NCI-H1930 (cell line): ENCODE data around the gene KIF5C.

ENCODE experiments used
- DNase-seq, 2 experiments: peaks; one replicate each; lab custom pipeline; 2025; lab: John Stamatoyannopoulos, UW

The KIF5C gene

DNA sequence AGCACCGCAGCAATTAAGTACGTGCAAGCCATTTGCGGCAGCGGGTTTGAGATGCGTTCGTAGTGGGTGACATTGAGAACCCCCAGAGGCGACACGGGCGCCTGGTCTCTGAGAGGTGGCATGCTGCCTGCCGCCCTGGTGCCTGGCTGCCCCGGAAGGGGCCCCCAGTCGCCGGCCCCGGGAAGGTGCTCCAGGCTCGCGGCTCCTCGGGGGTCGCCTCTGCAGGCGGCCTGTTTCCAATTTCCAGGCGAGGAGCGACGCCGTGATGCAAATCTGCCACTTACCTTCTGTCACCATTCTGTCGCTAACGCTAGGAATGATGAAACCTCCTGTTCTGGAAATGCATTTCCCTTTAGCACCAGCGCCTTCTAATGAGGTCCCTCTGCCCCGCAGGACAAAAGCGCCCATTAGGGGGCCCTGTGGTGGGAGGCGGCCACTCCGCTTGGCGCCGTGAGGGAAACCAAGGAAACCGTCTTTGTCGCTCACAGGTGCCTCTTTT, 13.0 kb downstream of the KIF5C start:
- DNase-seq: no peak

DNA sequence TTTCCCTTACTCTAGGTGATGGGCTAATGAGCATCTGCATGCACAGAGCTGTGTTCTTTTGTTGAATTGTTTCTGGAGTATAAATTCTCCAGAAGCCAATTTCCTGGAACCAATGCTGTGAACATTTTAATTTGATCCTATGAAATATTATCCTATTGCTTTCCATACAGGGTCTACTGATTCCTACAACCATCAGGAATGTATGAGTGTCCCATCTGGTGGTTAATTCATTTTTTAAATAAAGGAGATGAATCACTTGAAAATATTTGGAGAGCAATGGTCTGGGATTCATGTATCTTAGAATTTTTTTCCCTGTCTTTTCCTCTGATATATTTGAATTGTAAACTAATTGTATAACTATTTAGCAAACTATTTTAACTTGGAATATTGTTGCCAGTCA, 14.0 kb downstream of the KIF5C start:
- DNase-seq: no peak

DNA sequence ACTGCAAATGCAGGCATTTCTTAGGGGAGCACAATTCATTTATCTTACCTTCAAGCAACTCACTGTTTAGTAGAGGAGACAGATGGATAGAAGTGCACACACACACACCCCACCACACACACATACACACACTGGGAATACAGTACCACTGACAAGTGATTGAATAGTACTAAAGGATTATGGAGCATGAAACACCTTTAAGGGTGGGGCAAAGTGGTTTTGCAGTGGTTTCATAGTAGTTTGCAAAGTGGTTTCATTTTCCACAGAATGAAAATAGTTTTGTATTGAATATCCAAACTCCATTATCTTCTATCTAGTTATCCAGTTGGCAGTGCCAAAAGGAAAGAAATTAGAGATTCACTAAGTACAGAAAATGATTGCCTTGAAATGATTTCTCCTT, 18.9 kb downstream of the KIF5C start:
- DNase-seq: no peak

DNA sequence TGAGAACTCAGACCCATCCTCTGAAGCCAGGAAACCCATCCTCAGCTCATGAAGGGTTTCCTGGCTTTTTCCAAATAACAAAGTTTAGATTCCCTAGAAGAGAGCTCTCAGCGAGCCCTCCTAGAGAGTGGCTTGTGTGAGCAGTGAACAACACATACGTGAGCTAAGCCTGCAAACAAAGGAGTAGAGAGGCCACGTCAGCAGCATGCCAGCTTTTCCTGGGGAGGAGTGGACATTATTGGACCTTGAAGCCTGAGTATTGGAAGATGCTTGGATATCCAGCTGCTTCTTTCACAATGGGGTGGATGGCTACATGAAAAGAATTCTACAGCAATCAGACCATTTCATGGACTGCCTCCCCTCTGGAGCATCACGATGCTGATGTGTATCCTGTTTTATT, 21.1 kb downstream of the KIF5C start:
- DNase-seq: no peak

DNA sequence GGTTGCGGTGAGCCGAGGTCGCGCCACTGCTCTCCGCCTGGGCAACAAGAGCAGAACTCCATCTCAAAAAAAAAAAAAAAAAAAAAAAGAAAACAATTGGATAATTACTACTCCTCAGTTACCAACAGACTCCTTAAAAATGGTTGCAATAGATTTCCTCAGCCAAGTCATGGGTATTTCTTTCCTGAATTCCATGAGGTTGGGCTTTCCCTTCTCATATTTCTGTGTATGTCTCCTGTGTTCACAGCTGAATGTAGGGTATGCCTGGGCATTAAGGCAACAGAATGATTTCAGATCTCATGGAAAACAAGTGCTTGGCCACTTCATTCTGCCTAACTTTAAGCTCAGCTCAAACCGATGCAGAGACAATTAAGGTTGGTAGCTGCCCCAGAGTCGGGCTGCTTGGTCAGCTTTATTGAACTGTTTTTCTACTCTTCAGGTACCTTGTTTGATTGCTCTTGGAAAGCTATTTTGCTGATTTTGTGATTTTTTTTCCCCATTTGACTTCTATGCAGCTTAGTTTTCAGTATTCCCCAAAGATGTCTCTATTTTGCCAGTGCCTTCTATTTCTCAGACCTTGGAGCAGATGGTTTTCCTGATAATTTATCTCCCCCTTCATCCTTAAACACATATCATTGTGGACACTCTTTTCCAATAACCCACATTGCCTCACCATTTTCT, 24.8 kb downstream of the KIF5C start:
- no peak for DNase-seq

DNA sequence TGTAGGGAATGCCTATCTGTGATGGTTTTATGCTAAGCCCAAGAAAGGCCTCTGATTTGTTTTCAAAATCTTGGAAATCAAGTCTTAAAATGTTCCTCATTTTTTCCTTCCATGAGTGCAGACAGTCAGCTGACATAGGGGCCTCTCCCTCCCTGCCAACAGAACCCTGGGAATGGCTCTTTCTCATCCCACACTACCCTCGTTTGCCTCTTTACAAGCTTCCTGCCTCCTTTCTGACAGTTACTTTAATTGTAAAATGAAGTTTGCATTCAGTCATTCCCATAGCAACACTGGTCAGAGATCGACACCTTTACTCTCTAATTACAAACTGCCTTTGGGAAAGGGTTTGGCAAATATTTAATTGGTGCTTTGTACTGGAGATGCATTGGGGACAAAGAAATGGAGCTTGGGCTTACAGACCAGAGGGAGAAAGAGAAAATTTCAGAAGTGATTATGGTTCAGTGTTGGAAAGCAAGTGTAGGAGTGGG, 25.4 kb downstream of the KIF5C start:
- DNase-seq: peak; percentile 27 to 35

DNA sequence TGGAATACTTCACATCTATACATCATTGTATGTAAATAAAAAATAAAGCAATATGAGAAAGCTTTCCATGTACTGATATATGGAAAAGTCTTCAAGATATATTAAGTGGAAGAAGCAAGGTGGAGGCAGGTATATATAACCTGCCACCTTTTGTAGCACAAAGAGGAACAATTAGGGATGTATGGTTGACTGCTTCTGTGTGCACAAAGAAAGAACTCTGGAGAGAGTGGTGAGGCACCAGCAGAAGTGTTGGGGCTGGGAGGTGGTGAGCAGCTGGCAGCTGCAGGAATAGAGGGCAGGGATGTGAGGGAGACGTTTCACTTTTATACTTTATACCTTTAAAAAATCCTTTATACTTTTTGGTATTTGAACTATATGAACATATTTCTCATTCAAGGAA, 26.1 kb downstream of the KIF5C start:
- DNase-seq: no peak

DNA sequence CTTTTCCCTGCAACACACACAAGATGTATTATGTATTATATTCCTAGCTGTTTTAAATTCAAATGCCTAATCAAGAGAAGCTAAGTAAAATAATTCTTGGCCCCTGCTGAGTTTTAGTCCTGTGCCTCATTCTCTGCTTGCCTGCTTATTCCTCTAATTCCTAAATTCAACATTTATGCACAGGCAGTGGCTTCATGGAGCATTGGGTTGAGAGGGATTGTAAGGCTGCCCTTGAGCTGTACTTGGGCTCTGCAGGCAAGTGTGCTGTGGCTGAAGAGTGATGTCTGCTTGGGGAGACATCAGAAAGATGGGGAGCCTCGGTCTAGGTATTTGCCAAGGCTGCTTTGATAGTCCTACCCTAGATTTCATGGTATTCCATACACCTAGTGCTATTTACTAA, 27.8 kb downstream of the KIF5C start:
- no peak for DNase-seq

DNA sequence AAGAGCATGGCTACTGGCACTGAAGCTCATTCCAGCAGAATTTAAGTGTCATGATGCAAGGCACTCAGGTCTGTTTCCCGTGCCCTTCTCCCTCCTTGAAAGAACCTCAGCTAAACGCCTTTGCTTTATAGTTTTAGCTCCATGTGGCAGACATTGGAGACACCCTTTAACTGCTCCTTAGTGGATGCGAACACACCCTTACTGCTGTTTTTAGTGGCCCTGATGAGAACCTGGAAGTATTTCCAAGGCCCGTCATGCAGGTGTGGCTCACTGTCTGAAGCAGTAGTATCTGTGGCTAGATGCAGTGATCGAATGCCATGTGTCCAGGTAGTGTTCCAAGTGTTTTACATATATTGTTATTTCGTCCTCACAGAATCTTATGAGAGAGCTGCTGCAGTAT, 28.3 kb downstream of the KIF5C start:
- no peak for DNase-seq

DNA sequence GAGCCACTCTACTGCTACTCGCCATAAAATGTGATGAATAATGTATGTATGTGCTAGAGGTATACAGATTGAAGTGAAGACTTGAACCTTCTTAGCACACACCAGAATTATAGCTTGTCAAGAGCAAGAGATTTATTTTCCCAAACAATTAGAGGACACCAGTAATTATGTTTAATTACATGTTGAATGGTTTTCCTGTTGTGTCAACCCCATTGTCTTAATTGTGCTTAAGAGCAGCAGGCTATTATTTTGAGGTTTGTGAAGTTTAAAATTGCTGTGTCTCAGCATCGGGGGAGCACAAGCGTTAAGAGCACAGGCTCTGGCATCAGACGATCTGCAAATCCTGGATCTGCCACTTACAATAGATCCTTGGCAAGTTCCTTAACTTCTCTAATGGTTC, 29.0 kb downstream of the KIF5C start:
- DNase-seq: no peak

DNA sequence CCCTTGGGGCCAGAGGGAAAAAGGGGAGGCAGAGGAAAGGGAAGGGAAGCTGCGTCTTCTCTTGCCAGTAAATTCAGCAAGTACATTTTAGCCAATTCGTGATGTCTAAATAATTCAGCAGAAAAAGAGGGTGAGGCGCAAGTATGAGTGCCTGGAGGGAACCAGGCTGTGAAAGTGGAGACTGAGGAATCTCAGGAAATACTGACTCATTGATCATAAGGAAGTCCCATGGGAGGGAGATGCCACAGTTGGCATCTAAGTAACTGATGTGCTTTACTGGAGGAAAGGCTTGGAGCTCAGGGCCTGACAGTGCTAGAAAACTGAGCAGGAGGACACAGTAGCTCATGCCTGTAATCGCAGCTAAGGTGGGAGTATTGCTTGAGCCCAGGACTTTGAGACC, 31.1 kb downstream of the KIF5C start:
- no peak for DNase-seq

DNA sequence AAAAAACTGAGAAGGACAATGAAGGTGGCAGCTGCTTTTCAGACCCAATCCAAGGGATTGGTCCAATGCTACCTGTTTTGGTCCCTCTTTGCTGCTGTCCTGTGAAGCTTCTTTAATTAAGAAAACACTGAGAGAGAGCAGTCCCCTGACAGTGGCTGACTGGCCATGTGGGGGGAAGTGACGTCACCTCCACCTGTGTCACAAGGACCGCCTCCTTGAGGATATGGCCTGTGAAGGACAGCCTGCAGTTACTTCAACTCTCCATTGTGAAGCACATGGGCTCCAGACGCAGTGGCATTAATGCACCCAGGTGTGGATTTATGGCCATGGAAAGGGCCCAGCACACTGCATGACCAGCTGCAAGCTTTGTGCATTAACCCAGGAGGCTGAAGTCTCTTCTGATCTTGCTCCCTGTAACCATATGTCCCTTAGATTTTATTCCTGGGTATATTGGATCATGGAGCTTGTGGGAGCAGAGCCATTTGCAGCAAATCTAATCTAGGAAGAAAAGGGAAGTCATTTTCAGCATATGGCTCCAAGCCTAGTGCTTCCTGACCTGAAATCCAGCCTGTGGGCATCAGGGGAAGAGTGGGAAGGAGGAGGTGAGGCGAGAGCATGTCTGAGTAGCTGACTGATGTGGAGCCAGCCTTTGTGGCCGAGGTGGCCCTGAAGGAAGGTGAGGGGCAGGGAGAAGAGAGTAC, 32.2 kb downstream of the KIF5C start:
- no peak for DNase-seq

DNA sequence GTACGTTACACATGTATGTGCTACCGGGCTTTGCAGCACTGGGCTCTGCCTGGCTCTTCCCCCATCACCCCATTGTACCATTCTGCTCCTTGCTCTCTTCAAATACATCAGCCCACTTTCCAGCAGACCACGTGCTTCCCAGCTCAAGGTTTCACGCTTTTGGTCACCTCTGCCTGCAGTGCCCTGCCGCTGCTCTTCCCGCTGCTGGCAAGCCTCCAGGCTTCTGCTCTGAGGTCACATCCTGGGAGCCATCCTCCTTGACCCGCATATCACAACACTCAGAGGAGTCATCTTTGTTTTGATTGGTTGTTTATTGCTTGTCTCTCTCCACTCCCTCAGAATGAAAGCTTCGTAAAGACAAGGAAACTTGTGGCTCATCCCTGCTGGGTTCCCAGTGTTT, 34.1 kb downstream of the KIF5C start:
- DNase-seq: no peak

DNA sequence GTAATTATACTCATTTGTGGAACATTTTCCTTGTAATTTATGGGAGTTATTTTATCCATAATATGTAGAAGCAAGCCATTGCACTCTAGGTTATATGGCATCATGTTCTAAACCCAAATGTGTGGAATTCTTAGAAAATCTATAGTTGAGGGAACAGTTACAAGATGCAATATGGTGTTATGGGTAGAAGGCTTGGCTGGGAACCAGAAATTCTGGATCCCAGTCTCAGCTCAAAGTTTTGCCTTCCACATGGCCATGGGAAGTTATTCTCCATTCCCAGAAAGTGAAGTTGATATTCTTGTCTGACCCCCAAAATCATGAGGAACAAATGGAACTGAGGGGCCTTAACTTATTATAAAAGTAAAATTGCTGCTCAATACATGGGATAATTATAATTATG, 38.0 kb downstream of the KIF5C start:
- DNase-seq: no peak

DNA sequence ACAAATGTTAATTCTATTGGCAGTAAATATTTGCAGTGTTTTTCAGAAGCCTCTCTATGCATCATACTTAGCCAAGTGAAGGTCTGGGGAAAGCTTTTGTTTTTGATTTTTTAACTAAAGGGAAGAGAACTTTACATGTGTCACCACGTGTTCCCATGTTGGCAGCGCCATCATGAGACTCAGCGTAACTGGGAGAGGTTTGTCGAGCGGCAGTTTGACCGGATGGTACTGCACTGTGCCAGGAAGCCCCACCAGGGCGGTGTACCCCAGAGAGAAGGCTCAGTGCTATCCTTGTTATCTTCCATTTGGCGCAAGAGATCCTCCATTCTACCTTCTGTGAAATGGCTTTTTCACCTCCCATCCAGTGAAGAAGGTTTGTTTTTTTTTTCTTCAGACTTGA, 38.5 kb downstream of the KIF5C start:
- DNase-seq: no peak

DNA sequence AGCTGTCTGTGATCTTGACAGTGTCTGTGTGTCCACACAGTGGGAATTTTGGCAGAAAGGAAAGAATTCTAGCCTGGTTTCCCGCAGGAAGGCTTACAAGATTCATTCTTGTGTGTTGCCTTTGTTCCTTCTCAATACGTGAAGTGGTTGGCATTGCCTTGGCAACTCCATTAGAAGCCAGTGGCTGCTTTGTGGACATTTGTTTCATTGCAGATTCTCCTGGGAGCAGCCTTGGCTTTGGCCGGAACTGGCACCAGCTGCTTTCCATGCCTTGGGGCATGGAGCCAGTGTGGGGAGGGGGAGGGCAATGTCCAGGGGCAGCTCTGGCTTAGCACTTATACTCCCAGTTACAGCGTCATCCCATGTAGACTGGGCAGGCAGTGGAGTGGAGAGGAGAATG, 39.4 kb downstream of the KIF5C start:
- peak; percentile 67 to 75 for DNase-seq

DNA sequence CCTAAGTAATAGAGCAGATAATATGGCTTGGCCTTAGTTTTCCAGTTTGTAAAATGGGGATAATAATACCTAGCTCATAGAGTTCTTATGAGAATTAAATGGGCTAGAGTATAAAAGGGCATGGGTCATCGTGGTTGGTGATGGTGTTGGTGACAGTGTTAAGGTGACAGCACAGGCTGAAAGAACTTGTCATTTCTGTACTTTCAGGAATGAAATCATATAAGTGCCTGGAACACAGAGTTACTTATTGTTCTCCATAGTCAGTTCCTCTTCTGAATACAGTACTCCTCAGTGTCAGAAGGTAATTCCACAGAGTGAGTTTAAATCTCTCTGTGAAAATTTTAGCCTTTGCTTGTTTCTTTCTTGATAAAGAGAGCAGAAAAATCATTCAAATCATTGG, 42.4 kb downstream of the KIF5C start:
- no peak for DNase-seq

DNA sequence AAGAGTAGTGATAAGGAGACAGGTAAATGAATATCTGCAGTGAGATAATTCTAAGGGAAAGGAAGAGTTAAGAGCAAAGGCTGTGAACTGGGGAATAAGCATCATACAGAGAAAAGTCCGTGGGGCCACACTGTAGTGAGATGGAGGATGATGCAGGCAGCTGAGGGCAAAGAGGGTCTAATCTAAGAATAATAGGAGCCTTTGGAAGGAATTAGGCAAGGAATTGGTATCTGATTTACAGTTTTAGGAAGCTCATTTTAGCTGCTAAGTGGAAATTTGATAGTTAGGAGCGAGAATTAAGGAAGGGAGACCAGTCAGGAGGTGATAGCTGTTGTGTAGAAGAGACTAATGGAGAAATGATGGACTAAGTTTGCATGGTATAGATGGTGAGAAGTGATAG, 43.5 kb downstream of the KIF5C start:
- DNase-seq: no peak

DNA sequence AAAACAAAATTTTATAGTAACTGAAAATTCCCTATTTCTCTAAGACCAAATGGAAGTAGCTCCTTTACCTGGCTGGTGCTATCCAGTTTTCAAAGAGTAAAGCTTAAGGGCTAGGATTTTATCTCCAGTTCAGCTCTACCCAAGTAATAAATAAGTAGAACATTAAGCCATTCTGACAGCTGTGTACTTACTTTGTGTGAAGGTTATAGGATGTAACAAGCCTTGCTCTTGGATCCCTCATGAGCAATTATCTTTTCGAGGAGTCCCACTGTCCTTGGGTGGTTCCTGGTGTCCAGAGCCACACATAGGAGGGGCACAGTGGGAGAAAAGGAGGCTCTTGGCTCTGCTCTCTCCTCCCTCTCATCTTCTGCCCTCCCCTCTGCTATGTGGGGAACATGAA, 45.5 kb downstream of the KIF5C start:
- no peak for DNase-seq

DNA sequence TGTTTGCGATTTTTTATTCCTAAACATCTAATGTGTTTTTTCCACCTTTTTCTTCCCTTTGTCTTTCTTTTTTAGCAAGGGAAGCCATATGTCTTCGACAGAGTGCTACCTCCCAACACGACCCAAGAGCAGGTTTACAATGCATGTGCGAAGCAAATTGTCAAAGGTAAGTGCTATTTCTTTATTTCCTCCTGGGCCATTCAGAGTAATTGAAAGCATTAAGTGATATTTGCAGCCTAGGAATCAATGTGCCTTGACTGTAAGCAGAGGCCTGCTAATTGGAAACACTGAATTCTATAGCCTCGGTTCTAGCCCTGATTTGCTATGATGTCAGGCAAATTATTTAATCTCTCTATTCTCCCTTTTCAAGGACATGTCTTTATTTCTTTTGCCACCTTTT, 47.0 kb downstream of the KIF5C start:
- no peak for DNase-seq

DNA sequence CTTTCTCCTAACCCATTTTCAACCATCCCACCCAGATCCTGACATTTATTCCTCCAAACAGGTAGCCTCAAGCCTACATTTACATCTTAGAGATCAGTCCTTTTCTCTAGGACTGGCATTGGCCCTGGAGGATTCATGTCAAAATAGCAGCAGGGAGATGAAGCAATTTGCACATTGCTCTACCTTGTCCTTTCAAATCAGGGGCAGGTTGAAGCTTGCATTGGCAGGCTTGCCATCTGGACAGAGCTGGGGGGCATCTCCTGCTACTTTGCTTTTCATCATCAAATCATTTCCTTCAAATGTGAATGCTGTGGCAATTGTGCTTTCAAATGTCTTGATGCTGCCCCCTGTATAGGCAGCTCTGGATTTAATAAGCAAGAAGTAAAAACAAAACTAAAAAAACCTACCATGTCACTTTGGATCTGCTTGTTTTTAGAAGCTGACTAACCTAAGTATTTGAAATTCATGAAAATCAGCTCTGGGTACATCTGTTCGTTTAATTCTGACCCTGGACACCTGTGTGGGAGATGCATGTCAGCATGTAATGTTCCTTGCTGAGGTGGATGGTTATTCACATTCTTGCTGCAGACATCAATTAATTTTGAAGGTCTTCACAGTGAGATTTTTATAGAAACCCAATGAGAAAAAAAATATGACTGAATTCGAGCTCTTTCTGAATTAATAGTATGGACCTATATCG, 47.9 kb downstream of the KIF5C start:
- DNase-seq: no peak

DNA sequence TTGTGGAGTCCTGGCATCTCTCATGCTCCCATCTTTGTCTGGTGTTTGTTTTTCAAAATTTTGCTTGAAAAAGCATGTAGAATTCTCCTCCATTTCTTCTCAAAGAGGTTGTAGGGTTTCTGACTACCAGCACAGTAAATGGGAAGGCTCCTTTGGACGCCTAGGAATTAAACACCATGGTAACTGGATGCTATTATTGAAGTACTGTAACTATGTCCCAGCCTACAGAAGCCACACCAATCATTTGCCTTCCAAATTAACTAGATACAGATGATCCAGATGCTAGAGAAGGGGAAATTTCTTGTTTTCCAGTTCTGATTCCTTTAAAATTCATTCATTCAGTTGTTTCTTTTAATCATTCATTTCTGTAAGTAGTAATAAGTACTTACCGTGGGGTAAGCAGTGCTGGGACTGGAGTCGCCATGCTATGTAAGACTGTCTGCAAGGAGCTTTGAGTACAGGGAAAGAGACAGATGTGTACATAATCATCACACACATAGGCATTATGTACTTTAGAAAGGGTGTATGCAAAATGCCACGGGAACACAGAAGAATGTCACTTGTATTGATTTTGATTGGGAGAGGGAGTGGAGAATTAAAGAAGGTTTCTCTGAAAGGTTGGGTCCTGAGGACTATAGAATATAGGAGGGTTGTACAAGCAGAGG, 49.6 kb downstream of the KIF5C start:
- no peak for DNase-seq
